ENCODE data around the gene MEGF11.

- TF ChIP-seq, protein P1, sequence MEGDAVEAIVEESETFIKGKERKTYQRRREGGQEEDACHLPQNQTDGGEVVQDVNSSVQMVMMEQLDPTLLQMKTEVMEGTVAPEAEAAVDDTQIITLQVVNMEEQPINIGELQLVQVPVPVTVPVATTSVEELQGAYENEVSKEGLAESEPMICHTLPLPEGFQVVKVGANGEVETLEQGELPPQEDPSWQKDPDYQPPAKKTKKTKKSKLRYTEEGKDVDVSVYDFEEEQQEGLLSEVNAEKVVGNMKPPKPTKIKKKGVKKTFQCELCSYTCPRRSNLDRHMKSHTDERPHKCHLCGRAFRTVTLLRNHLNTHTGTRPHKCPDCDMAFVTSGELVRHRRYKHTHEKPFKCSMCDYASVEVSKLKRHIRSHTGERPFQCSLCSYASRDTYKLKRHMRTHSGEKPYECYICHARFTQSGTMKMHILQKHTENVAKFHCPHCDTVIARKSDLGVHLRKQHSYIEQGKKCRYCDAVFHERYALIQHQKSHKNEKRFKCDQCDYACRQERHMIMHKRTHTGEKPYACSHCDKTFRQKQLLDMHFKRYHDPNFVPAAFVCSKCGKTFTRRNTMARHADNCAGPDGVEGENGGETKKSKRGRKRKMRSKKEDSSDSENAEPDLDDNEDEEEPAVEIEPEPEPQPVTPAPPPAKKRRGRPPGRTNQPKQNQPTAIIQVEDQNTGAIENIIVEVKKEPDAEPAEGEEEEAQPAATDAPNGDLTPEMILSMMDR (IDR thresholded peaks at IDR 0.05): no peak
- TF ChIP-seq POLR2A (IDR thresholded peaks at IDR 0.05): no peak
Observed at GRCh38 chr15:65998486-65998885, 255.1 kb downstream of the MEGF11 start.

Measured in uterus (tissue), 2 donors.